MM.1S (cell line): ENCODE measurements around the gene AMY2A.
"Not testable (repeated sequence)": the region's sequence is repeated elsewhere in the genome, so short reads cannot be mapped to it uniquely, and the experiment has no call there.

ENCODE experiments used
- DNase-seq: peaks from one replicate; pipeline ENCODE4 v3.0.0-alpha.2; 2015
- H2AFZ ChIP-seq: fragments of 300-600 bp; sonication (generic); 2 replicates; pipeline ENCODE4 v1.6.0; 2016; ENCODE audit warnings: antibody characterized with exemption, low read length
- H3F3A ChIP-seq: fragments of 300-600 bp; sonication (generic); 2 replicates; pipeline ENCODE4 v1.6.1; 2016; ENCODE audit warnings: mild to moderate bottlenecking, antibody characterized with exemption, low read length, moderate library complexity, mixed read lengths; ENCODE audit not compliant: insufficient read depth
- H3K27ac ChIP-seq: fragments of 300-600 bp; sonication (generic); 2 replicates; pipeline ENCODE4 v1.5.1; 2016; ENCODE audit warnings: mild to moderate bottlenecking, low read length
- H3K27me3 ChIP-seq: fragments of 300-600 bp; sonication (generic); replicated peaks from 2 replicates; pipeline ENCODE4 v1.6.0; 2016; ENCODE audit warnings: low read length; ENCODE audit not compliant: insufficient read depth
- H3K36me3 ChIP-seq: fragments of 300-600 bp; sonication (generic); replicated peaks from 2 replicates; pipeline ENCODE4 v1.6.1; 2016; ENCODE audit warnings: mild to moderate bottlenecking, low read length, mixed read lengths; ENCODE audit not compliant: insufficient read depth
- H3K4me1 ChIP-seq: fragments of 300-600 bp; sonication (generic); 2 replicates; pipeline ENCODE4 v1.6.1; 2016; ENCODE audit warnings: low read length, mixed read lengths
- H3K4me2 ChIP-seq: fragments of 300-600 bp; sonication (generic); 2 replicates; pipeline ENCODE4 v1.6.0; 2016; ENCODE audit warnings: low read depth, low read length
- H3K4me3 ChIP-seq: fragments of 300-600 bp; sonication (generic); 2 replicates; pipeline ENCODE4 v1.5.1; 2016; ENCODE audit warnings: low read length, mixed read lengths
- H3K79me2 ChIP-seq: fragments of 300-600 bp; sonication (generic); 2 replicates; pipeline ENCODE4 v1.6.1; 2016; ENCODE audit warnings: mixed run types, low read length, mixed read lengths
- H3K9ac ChIP-seq: fragments of 300-600 bp; sonication (generic); 2 replicates; pipeline ENCODE4 v1.6.1; 2016; ENCODE audit warnings: low read length, mixed read lengths
- H3K9me2 ChIP-seq: fragments of 300-600 bp; sonication (generic); replicated peaks from 2 replicates; pipeline ENCODE4 v1.6.1; 2016; ENCODE audit warnings: mild to moderate bottlenecking, low read length, mixed read lengths; ENCODE audit not compliant: insufficient read depth
- H3K9me3 ChIP-seq: fragments of 300-600 bp; sonication (generic); replicated peaks from 2 replicates; pipeline ENCODE4 v1.6.1; 2016; ENCODE audit warnings: mild to moderate bottlenecking, low read length, mixed read lengths; ENCODE audit not compliant: insufficient read depth
- H4K20me1 ChIP-seq: fragments of 300-600 bp; sonication (generic); 2 replicates; pipeline ENCODE4 v1.6.1; 2016; ENCODE audit warnings: mild to moderate bottlenecking, low read length, moderate library complexity, mixed read lengths; ENCODE audit not compliant: insufficient read depth
- EZH2 ChIP-seq: fragments of 300-600 bp; sonication (generic); optimal IDR thresholded peaks from 2 replicates; pipeline ENCODE3; 2017; ENCODE audit warnings: low read depth, mild to moderate bottlenecking, antibody characterized with exemption, low read length, mixed read lengths
- EZH2phosphoT487 ChIP-seq: fragments of 300-600 bp; sonication (generic); IDR thresholded peaks from 2 replicates; pipeline ENCODE4 v1.6.1; 2018; ENCODE audit warnings: antibody characterized with exemption, low read length

The AMY2A gene

GRCh38 chr1:103616362-103616761 is 865 bp upstream of the AMY2A start:
- no peaks in the 10 kb centered on the region for H3K9me2 ChIP-seq
- no peak overlapping the region for H3K9ac ChIP-seq
- H3K27me3 ChIP-seq = no peaks in the 10 kb centered on the region
- no peaks in the 10 kb centered on the region for H3K4me1 ChIP-seq
- DNase-seq = no peak
- no peaks in the 10 kb centered on the region for H3K36me3 ChIP-seq
- H3F3A ChIP-seq = no peaks in the 10 kb centered on the region
- no peak overlapping the region for H3K4me3 ChIP-seq
- H2AFZ ChIP-seq = no peak overlapping the region
- TF ChIP-seq EZH2 (no peak), EZH2phosphoT487 (no peak)
- H3K9me3 ChIP-seq = no peaks in the 10 kb centered on the region
- H3K4me2 ChIP-seq = no peak overlapping the region
- no peak overlapping the region for H3K27ac ChIP-seq
- H4K20me1 ChIP-seq = no peaks in the 10 kb centered on the region
- H3K79me2 ChIP-seq = no peaks in the 10 kb centered on the region

- not testable (repeated sequence) for H3K27me3 ChIP-seq, H4K20me1 ChIP-seq, H2AFZ ChIP-seq, H3K4me1 ChIP-seq, H3K9me3 ChIP-seq, H3K4me3 ChIP-seq, H3K79me2 ChIP-seq, H3K36me3 ChIP-seq, H3K4me2 ChIP-seq, H3K27ac ChIP-seq, H3K9ac ChIP-seq, H3F3A ChIP-seq, DNase-seq, H3K9me2 ChIP-seq
These were observed 10.2 kb downstream of the AMY2A start for GRCh38 chr1:103627436-103627835.

GRCh38 chr1:103641194-103641593 is 24.0 kb downstream of the AMY2A start:
- not testable (repeated sequence) for H3K9me2 ChIP-seq, H3K27ac ChIP-seq, DNase-seq, H3K79me2 ChIP-seq, H4K20me1 ChIP-seq, H3K36me3 ChIP-seq, H3K27me3 ChIP-seq, H3K4me1 ChIP-seq, H3K9me3 ChIP-seq, H3K9ac ChIP-seq, H3K4me3 ChIP-seq, H3K4me2 ChIP-seq, H3F3A ChIP-seq, H2AFZ ChIP-seq

GRCh38 chr1:103643908-103644307 is 26.7 kb downstream of the AMY2A start:
- not testable (repeated sequence) for H3K9ac ChIP-seq, DNase-seq, H3K36me3 ChIP-seq, H3K79me2 ChIP-seq, H3K4me2 ChIP-seq, H3K27me3 ChIP-seq, H3K4me3 ChIP-seq, H2AFZ ChIP-seq, H3K27ac ChIP-seq, H3K9me2 ChIP-seq, H3K4me1 ChIP-seq, H3F3A ChIP-seq, H4K20me1 ChIP-seq, H3K9me3 ChIP-seq

GRCh38 chr1:103650305-103650704 is 33.1 kb downstream of the AMY2A start:
- H3K36me3 ChIP-seq, H3K79me2 ChIP-seq, H3K4me1 ChIP-seq, H3K9me2 ChIP-seq, H3K27me3 ChIP-seq, DNase-seq, H3K27ac ChIP-seq, H3K4me3 ChIP-seq, H2AFZ ChIP-seq, H3F3A ChIP-seq, H3K4me2 ChIP-seq, H3K9me3 ChIP-seq, H3K9ac ChIP-seq, H4K20me1 ChIP-seq: not testable (repeated sequence)

- not testable (repeated sequence) for H3K4me3 ChIP-seq, H3K27ac ChIP-seq, H3K9ac ChIP-seq, H3K4me1 ChIP-seq, H3K9me3 ChIP-seq, H4K20me1 ChIP-seq, H3K79me2 ChIP-seq, DNase-seq, H2AFZ ChIP-seq, H3K27me3 ChIP-seq, H3F3A ChIP-seq, H3K9me2 ChIP-seq, H3K4me2 ChIP-seq, H3K36me3 ChIP-seq
These were observed 33.7 kb downstream of the AMY2A start for GRCh38 chr1:103650889-103651288.

GRCh38 chr1:103654133-103654532 is 36.9 kb downstream of the AMY2A start:
- not testable (repeated sequence) for DNase-seq, H3K4me1 ChIP-seq, H2AFZ ChIP-seq, H4K20me1 ChIP-seq, H3K79me2 ChIP-seq, H3K36me3 ChIP-seq, H3K4me3 ChIP-seq, H3K9me3 ChIP-seq, H3K4me2 ChIP-seq, H3F3A ChIP-seq, H3K27ac ChIP-seq, H3K9ac ChIP-seq, H3K27me3 ChIP-seq, H3K9me2 ChIP-seq

GRCh38 chr1:103655460-103655859 is 38.2 kb downstream of the AMY2A start, which contains the start of gene AMY1A:
AMY1A (plus strand) TSS chr1:103655760; CDS start chr1:103656331, 571 bp downstream.
- not testable (repeated sequence) for H3K79me2 ChIP-seq, H3K4me2 ChIP-seq, H3K4me1 ChIP-seq, H3K36me3 ChIP-seq, DNase-seq, H3K9me2 ChIP-seq, H3K27ac ChIP-seq, H3K4me3 ChIP-seq, H2AFZ ChIP-seq, H3F3A ChIP-seq, H4K20me1 ChIP-seq, H3K9ac ChIP-seq, H3K27me3 ChIP-seq, H3K9me3 ChIP-seq
